Measurements from ENCODE around the gene ACSL3. TPM values are rescaled to one million over a fixed set of nuclear protein-coding genes. Genes with fewer than 3 reads are reported as not detected.
"Not testable (repeated sequence)": the region's sequence is repeated elsewhere in the genome, so short reads cannot be mapped to it uniquely, and the experiment has no call there.

Gene ACSL3
- total RNA-seq, 1 experiment from 2014 or later: 181 TPM

DNA sequence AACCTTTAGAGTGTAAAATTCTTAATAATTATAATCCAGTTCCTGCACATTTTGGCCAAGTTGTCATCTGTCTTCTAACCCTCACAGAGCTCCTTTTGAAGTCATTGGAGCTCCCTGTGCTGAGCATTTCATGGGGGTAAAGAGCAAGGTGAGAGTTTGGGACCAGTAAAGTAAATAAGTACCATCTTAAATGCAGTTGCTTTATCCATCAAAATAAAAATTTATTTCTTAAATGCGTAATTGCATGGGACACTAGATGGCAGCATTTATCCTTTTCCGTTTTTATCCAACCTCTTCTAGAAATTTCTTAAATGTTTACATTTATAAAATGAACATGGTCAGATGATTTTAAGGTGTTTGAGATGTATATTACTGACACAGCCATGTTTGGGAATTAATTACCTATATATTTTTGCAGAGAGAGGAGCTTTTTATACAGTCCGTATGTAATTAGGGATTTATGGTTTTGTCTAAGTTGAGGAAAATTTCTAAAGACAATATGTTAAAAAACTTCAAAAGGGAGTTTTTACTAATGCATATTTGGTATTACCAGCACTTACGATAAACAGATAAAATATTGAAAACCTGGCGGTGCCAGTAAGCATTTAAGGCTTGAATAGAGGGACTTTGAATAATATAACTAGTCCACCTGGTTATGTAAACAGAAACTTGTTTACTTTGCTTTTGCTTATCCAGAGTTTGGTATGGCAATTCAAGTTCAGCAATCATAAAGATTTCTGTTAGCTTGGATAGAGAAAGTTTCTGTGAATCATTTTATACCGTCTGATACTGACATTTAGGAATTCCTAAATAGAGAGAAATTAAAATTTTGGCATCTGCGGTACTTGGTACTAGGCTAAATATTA lies 54.5 kb downstream of the ACSL3 start:
- H3K27me3 Mint-ChIP-seq (ENCODE audit: insufficient read depth, unreplicated experiment): no peaks in the 10 kb centered on the region
- peaks cover 7% of the 10 kb centered on the region for H3K4me1 Mint-ChIP-seq (ENCODE audit: low read depth, unreplicated experiment)
- no peaks in the 10 kb centered on the region for H3K9me3 Mint-ChIP-seq (ENCODE audit: unreplicated experiment)
- H3K27ac Mint-ChIP-seq (ENCODE audit: unreplicated experiment): no peak overlapping the region
- Histone ChIP-seq H3K36me3 (ENCODE audit: control insufficient read depth, insufficient read depth, low read length) (peaks cover 6% of the 10 kb centered on the region), H3K4me1 (peaks cover 27% of the 10 kb centered on the region), H3K9me3 (no peaks in the 10 kb centered on the region), H3K4me3 (ENCODE audit: low read depth, low read length) (no peak overlapping the region), H3K27me3 (replicated peaks; ENCODE audit: control insufficient read depth, insufficient read depth, low read length) (no peaks in the 10 kb centered on the region)
- intact Hi-C loops (cut with micrococcal nuclease; ENCODE audit: unreplicated experiment): loop anchor here (1.0 kb wide), 3 partner anchors 24 to 186 kb away; no protein-coding TSS in a partner anchor
- ChIA-PET POLR2A (no interaction called here), CTCF (interaction anchor here (0.5 to 2.4 kb wide), 5 partner anchors 12 to 251 kb away, joined by 3 to 10 read pairs (median 3); no protein-coding TSS in a partner anchor)
- TF ChIP-seq, protein P1, sequence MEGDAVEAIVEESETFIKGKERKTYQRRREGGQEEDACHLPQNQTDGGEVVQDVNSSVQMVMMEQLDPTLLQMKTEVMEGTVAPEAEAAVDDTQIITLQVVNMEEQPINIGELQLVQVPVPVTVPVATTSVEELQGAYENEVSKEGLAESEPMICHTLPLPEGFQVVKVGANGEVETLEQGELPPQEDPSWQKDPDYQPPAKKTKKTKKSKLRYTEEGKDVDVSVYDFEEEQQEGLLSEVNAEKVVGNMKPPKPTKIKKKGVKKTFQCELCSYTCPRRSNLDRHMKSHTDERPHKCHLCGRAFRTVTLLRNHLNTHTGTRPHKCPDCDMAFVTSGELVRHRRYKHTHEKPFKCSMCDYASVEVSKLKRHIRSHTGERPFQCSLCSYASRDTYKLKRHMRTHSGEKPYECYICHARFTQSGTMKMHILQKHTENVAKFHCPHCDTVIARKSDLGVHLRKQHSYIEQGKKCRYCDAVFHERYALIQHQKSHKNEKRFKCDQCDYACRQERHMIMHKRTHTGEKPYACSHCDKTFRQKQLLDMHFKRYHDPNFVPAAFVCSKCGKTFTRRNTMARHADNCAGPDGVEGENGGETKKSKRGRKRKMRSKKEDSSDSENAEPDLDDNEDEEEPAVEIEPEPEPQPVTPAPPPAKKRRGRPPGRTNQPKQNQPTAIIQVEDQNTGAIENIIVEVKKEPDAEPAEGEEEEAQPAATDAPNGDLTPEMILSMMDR (IDR thresholded peaks at IDR 0.05; ENCODE audit: insufficient read depth in 1 of 2, low read depth in 1 of 2, low read length in 1 of 2, severe bottlenecking in 1 of 2, unreplicated experiment in 1 of 2): peak; percentile 40 to 67
- BruUV-seq (replicated peaks): no TSS peak
- peaks cover 41% of the 10 kb centered on the region for H3K36me3 Mint-ChIP-seq (ENCODE audit: insufficient read depth, unreplicated experiment)
- DNase-seq: no peak
- no peak overlapping the region for H3K4me3 Mint-ChIP-seq (ENCODE audit: unreplicated experiment)

DNA sequence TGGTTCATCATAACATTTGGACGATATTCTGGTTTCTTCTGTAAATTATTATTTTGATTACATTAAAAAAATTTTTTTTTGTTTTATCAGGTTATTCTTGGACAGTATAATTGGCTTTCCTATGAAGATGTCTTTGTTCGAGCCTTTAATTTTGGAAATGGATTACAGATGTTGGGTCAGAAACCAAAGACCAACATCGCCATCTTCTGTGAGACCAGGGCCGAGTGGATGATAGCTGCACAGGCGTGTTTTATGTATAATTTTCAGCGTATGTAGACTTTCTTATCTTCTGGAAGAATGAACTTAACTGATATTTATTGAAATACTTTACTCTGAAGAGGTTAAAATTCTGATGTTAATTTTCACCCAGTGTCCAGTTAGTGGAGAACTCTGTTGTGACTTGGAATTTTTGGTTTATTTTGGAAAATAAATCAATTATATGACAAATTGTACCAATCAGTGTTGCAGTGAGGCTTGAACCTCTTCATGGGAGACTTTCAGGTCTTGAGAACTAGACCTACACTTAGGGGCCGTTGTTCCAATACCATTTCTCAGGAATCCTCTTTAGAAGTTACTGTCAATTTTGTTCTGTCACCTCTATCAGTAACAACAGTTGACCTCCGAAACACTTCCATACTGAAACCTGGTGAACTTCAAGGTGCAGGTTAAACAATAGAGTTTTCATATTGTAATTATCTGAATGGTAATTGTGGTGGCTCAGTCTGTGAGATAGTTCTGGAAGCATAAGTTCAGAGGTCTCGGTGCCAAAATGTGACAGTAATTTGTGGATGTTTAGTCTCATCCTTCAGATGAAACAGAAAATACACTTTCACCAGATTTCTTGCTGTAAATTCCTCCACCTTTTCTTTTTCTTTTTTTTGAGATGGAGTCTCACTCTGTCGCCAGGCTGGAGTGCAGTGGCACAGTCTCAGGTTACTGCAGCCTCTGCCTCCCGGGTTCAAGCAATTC lies 55.7 kb downstream of the ACSL3 start:
- DNase-seq: no peak
- H3K27me3 ChIP-seq (replicated peaks; ENCODE audit: control insufficient read depth, insufficient read depth, low read length): no peaks in the 10 kb centered on the region
- TF ChIP-seq, protein P1 (IDR thresholded peaks at IDR 0.05; ENCODE audit: insufficient read depth in 1 of 2, low read depth in 1 of 2, low read length in 1 of 2, severe bottlenecking in 1 of 2, unreplicated experiment in 1 of 2): peak in 1 of 2 experiments; percentile 10
- Mint-ChIP-seq H3K27ac (ENCODE audit: unreplicated experiment) (no peak overlapping the region), H3K27me3 (ENCODE audit: insufficient read depth, unreplicated experiment) (no peaks in the 10 kb centered on the region), H3K9me3 (ENCODE audit: unreplicated experiment) (no peaks in the 10 kb centered on the region), H3K4me1 (ENCODE audit: low read depth, unreplicated experiment) (peaks cover 7% of the 10 kb centered on the region), H3K4me3 (ENCODE audit: unreplicated experiment) (no peak overlapping the region), H3K36me3 (ENCODE audit: insufficient read depth, unreplicated experiment) (peaks cover 31% of the 10 kb centered on the region)
- H3K4me1 ChIP-seq: peaks cover 27% of the 10 kb centered on the region
- intact Hi-C loops (cut with micrococcal nuclease; ENCODE audit: unreplicated experiment): no loop called here
- no TSS peak for BruUV-seq (replicated peaks)
- CTCF ChIA-PET: interaction anchor here (0.5 to 2.4 kb wide), 8 partner anchors 15 to 280 kb away, joined by 3 to 10 read pairs (median 4); no protein-coding TSS in a partner anchor
- peaks cover 6% of the 10 kb centered on the region for H3K36me3 ChIP-seq (ENCODE audit: control insufficient read depth, insufficient read depth, low read length)
- POLR2A ChIA-PET: interaction anchor here (0.5 kb wide), 1 partner anchor 176 kb away, joined by 3 read pairs; no protein-coding TSS in a partner anchor
- H3K9me3 ChIP-seq: no peaks in the 10 kb centered on the region
- no peak overlapping the region for H3K4me3 ChIP-seq (ENCODE audit: low read depth, low read length)

DNA sequence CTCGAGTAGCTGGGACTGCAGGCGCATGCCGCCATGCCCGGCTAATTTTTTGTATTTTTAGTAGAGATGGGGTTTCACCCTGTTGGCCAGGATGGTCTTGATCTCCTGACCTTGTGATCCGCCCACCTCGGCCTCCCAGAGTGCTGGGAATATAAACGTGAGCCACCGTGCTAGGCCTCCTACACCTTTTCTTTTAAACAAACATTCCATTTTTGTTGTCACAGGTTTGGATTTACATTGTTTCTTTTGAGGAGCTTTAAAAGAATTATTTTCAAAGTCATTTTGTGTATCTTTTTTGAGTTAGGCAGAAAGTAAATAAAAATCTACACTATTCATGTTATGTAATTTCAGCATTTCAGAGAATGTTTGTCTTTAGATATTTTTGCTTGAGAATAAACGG lies 56.4 kb downstream of the ACSL3 start:
- H3K27me3 ChIP-seq (replicated peaks; ENCODE audit: control insufficient read depth, insufficient read depth, low read length); DNase-seq; H3K4me3 ChIP-seq (ENCODE audit: low read depth, low read length); H3K9me3 Mint-ChIP-seq (ENCODE audit: unreplicated experiment); H3K9me3 ChIP-seq; H3K36me3 ChIP-seq (ENCODE audit: control insufficient read depth, insufficient read depth, low read length); H3K4me3 Mint-ChIP-seq (ENCODE audit: unreplicated experiment); intact Hi-C loops (cut with micrococcal nuclease; ENCODE audit: unreplicated experiment); H3K4me1 Mint-ChIP-seq (ENCODE audit: low read depth, unreplicated experiment); BruUV-seq (replicated peaks); H3K27ac Mint-ChIP-seq (ENCODE audit: unreplicated experiment); H3K27me3 Mint-ChIP-seq (ENCODE audit: insufficient read depth, unreplicated experiment): not testable (repeated sequence)
- POLR2A ChIA-PET: interaction anchor here (0.6 kb wide), 1 partner anchor 39 kb away, joined by 3 read pairs; no protein-coding TSS in a partner anchor
- peaks cover 28% of the 10 kb centered on the region for H3K36me3 Mint-ChIP-seq (ENCODE audit: insufficient read depth, unreplicated experiment)
- CTCF ChIA-PET: interaction anchor here (1.0 kb wide), 3 partner anchors 14 to 208 kb away, joined by 3 to 5 read pairs (median 4); no protein-coding TSS in a partner anchor
- peaks cover 27% of the 10 kb centered on the region for H3K4me1 ChIP-seq

All from Caco-2 (cell line).